ENCODE measurements around the gene KMT2E. TPM values are rescaled to one million over a fixed set of nuclear protein-coding genes. Genes with fewer than 3 reads are reported as not detected.

Gene KMT2E, protein sequence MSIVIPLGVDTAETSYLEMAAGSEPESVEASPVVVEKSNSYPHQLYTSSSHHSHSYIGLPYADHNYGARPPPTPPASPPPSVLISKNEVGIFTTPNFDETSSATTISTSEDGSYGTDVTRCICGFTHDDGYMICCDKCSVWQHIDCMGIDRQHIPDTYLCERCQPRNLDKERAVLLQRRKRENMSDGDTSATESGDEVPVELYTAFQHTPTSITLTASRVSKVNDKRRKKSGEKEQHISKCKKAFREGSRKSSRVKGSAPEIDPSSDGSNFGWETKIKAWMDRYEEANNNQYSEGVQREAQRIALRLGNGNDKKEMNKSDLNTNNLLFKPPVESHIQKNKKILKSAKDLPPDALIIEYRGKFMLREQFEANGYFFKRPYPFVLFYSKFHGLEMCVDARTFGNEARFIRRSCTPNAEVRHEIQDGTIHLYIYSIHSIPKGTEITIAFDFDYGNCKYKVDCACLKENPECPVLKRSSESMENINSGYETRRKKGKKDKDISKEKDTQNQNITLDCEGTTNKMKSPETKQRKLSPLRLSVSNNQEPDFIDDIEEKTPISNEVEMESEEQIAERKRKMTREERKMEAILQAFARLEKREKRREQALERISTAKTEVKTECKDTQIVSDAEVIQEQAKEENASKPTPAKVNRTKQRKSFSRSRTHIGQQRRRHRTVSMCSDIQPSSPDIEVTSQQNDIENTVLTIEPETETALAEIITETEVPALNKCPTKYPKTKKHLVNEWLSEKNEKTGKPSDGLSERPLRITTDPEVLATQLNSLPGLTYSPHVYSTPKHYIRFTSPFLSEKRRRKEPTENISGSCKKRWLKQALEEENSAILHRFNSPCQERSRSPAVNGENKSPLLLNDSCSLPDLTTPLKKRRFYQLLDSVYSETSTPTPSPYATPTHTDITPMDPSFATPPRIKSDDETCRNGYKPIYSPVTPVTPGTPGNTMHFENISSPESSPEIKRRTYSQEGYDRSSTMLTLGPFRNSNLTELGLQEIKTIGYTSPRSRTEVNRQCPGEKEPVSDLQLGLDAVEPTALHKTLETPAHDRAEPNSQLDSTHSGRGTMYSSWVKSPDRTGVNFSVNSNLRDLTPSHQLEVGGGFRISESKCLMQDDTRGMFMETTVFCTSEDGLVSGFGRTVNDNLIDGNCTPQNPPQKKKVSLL (N-terminal part only)
- 43.0 TPM for total RNA-seq

DNA sequence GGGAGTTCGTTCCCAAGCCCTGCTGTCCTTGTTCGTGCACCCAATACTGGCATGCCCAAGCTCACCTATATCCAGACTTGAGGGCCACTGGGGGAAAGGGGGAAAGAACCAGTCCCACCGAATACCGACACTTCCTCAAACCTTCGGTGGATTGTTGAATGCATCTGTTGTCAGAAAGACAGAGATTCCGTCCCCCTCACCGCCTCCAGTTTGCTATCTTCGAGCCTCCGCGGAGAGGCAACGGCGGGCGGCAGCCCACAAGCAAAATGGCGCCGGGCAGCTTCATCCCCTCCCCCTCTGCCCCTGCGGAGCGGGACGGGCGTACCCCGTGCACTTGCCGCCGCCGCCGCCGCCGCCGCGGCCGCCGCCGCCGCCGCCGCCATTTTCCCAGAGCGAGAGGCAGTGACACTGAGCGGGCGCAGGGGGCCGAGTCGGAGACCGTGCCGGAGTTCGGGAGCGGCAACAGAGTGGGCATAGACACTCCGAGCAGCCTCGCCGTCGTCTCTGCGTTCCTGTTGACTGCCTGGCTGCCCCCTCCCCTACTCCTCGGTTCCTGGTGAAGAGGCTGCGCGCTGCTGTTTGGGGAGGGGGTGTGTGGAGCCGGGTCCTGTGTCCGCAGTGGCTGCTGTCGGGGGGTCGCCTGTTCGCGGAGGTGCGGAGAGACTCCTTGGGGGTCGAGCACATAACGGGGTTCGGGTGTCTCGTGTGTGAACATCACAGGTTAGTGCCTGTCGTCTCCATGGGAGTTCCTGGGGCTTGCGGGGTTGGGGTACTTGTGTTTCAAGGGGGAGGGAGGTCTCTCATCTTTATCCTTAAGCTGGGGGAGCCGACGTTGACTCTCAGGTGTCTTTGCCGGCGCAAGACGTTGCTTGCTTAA lies at the start of gene KMT2E:
TSS of gene KMT2E (plus strand) at position 390 of the 877 bp plus-strand sequence. CDS start 26,748 bp downstream, outside the sequence.
- peaks cover 0 to 3% of the 10 kb centered on the region in 2 donors for H3K4me1 ChIP-seq
- DNase-seq (ENCODE audit: low spot score in 2 of 2): peak; percentile 42 to 95
- peak within 1 kb of the TSS; percentile 83 to 98 for H3K4me3 ChIP-seq
- intact Hi-C loops (cut with DNase I): loop anchor here (1.0 kb wide), 1 partner anchor 31 kb away; no protein-coding TSS in a partner anchor
- no peaks in the 10 kb centered on the region for H3K27me3 ChIP-seq
- no peaks in the 10 kb centered on the region for H3K9me3 ChIP-seq
- peak in 1 of 3 experiments; percentile 31 for TF ChIP-seq CTCF (IDR thresholded peaks at IDR 0.05)
- H3K27ac ChIP-seq: peak within 1 kb of the TSS; percentile 97 to 100
- H3K36me3 ChIP-seq: no peaks in the 10 kb centered on the region

- Histone ChIP-seq H3K27ac (peak overlapping the region; percentile 62 to 66), H3K27me3 (no peaks in the 10 kb centered on the region), H3K4me1 (peaks cover 10 to 63% of the 10 kb centered on the region in 2 donors), H3K4me3 (no peak overlapping the region), H3K9me3 (no peaks in the 10 kb centered on the region), H3K36me3 (no peaks in the 10 kb centered on the region)
- intact Hi-C loops (cut with DNase I): no loop called here
- no peak for TF ChIP-seq CTCF (IDR thresholded peaks at IDR 0.05)
- DNase-seq (ENCODE audit: low spot score in 2 of 2): no peak
Observed at GRCh38 chr7:104964626-104965236, 49.3 kb upstream of the KMT2E start.

DNA sequence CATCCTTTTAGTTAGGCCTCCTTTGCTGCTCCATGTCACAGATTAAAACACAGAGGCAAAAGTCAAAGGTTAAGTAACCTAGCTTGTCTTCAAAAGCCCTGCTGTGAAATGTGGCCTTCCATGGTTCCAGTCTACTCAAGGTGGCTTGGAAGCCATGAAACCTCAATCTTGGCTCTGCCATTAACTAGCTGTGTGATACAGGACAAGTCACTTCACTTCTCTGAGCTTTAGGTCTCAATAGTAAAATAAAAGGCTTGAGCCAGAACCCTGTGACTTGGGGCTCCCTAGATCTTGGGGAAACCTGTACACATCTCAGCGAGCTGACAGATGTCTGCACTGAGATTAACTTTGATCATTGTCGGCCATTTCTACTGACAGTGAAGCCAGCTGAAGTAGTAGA lies 48.0 kb upstream of the KMT2E start:
- Histone ChIP-seq H3K27me3 (no peaks in the 10 kb centered on the region), H3K4me1 (peaks cover 10 to 69% of the 10 kb centered on the region in 2 donors), H3K4me3 (no peak overlapping the region), H3K27ac (peak overlapping the region in 1 of 2 donors; percentile 70), H3K9me3 (no peaks in the 10 kb centered on the region), H3K36me3 (no peaks in the 10 kb centered on the region)
- DNase-seq (ENCODE audit: low spot score in 2 of 2): no peak
- intact Hi-C loops (cut with DNase I): no loop called here
- no peak for TF ChIP-seq CTCF (IDR thresholded peaks at IDR 0.05)

DNA sequence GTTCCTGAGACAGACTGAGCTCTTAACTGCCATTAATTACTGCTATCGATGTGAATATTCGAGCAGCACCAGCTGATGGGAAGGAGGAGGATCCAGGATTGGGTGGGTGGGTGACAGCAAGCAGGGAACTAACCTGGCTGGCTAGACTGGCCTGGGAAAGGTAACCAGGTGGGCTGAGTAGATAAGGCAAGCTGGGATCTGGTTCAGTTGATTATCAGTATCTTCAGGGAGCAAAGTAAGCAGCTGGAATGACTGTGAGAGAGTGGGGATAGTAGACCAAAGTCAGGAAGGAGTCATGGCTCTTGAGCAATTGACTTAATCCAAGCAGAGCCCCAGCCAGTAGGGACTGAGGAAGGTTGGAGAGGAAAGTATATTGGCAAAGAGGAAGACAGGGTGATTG lies 46.9 kb upstream of the KMT2E start:
- TF ChIP-seq CTCF (IDR thresholded peaks at IDR 0.05): no peak
- no peak overlapping the region for H3K4me3 ChIP-seq
- no peaks in the 10 kb centered on the region for H3K36me3 ChIP-seq
- intact Hi-C loops (cut with DNase I): no loop called here
- no peaks in the 10 kb centered on the region for H3K9me3 ChIP-seq
- no peaks in the 10 kb centered on the region for H3K27me3 ChIP-seq
- no peak for DNase-seq (ENCODE audit: low spot score in 2 of 2)
- H3K4me1 ChIP-seq: peaks cover 16 to 70% of the 10 kb centered on the region in 2 donors
- peak overlapping the region; percentile 54 to 70 for H3K27ac ChIP-seq
